ENCODE results near the gene CCDC6. TPM values are rescaled to one million over a fixed set of nuclear protein-coding genes. Genes with fewer than 3 reads are reported as not detected.
"Not testable (repeated sequence)": the region's sequence is repeated elsewhere in the genome, so short reads cannot be mapped to it uniquely, and the experiment has no call there.

CCDC6 gene
- total RNA-seq, 1 experiment from 2014 or later: 22.0 TPM

DNA sequence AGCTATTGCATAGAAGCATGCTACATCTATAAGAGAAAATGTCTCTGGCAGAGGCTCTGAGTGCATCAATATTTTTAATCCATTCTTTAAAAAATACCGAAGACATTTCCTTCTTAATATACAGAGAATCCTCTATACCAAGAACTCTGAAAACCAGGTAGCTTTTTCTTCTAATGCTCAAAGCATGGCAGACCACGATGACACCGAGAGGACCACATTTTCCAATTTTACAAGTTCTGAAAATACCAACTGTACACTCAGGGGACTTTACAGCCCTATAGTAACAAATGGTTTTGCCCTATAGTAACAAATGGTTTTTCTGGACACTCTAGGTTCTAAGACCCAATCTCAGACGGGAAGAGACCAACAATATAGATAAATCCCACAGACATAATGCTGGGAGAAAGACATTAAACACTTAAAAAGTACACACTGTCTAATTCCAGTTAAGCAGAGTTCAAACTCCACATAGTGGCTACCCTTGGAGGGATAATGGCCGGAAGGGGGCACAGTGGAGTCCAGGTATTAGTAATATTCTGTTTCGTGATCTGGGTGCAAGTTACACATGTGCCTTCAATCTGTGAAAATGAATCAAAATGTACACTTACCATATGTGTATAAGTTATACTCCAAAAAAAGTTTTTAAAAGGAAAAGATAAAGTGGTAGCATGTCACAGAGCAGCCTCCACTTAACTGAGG lies 26.2 kb downstream of the CCDC6 start:
- DNase-seq: no peak
- Histone ChIP-seq H3K4me3 (ENCODE audit: insufficient read depth, low read depth, low read length) (no peak overlapping the region), H3K36me3 (replicated peaks; ENCODE audit: control insufficient read depth, insufficient read depth, low read length) (no peaks in the 10 kb centered on the region), H3K27me3 (ENCODE audit: control insufficient read depth, insufficient read depth, low read length) (no peaks in the 10 kb centered on the region)

DNA sequence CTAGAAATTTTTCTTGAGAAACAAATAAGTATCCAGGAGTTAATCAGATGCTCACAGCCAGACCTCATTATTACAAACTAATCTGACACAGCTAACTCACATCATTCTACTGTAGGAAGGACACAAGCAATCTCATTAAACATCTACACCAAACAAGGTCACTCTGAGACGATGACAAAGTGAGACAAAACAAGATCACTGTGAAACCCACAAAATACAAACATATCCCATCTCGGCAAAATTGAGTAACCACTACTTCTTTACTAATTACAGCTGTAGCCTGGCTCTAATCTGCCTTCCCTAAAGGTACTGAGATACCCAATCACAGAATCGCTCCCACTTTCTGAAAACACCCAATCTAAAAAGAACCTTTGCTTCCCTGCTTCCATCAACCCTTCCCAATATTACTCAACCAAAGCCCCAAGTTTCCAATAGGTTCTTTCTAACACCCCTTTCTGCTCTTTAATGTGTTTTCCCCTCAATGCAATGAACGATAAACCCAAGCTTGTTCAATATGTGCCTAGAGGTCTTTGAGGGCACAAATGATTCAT lies 26.9 kb downstream of the CCDC6 start:
- H3K4me3 ChIP-seq (ENCODE audit: insufficient read depth, low read depth, low read length): no peak overlapping the region
- DNase-seq: no peak
- no peaks in the 10 kb centered on the region for H3K36me3 ChIP-seq (replicated peaks; ENCODE audit: control insufficient read depth, insufficient read depth, low read length)
- no peaks in the 10 kb centered on the region for H3K27me3 ChIP-seq (ENCODE audit: control insufficient read depth, insufficient read depth, low read length)

DNA sequence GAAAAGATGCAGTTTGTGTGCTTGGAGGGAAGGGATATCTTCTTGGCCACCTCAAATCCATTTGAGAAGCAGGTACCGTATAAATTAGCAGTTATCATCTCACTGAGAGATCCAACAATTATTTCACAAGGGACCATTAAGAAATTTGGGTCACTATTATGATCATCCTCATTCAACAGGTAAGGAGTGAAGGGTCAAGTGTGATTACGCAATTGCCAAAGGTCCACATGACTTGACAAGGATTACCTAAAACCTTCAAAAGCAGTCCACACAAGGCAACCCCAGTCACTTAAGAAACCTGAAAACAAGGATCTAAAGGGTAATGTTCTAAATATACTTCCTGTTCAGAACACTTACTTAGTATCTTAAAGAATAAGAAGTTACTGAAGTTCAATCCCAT lies 27.4 kb downstream of the CCDC6 start:
- no peak for DNase-seq
- no peaks in the 10 kb centered on the region for H3K36me3 ChIP-seq (replicated peaks; ENCODE audit: control insufficient read depth, insufficient read depth, low read length)
- no peaks in the 10 kb centered on the region for H3K27me3 ChIP-seq (ENCODE audit: control insufficient read depth, insufficient read depth, low read length)
- H3K4me3 ChIP-seq (ENCODE audit: insufficient read depth, low read depth, low read length): no peak overlapping the region

DNA sequence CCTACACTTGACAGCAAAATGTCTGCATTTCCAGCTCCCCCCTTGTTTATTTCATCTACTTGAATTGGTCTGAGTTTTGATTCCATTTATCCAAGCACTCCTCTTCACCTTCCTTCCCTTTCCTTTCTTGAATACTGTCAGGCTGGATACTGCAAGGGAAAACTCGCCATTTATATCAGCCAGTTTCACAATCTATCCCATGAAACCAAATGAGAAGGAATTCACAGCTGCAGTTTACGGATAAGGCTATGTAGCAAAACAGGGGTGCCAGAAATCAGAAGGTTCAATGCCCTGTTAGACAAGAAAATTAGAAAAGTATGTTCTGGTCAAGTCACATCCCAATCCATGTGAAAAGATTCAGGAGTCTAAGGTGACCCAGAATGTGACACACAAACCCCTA lies 28.1 kb downstream of the CCDC6 start:
- no peaks in the 10 kb centered on the region for H3K36me3 ChIP-seq (replicated peaks; ENCODE audit: control insufficient read depth, insufficient read depth, low read length)
- DNase-seq: no peak
- no peak overlapping the region for H3K4me3 ChIP-seq (ENCODE audit: insufficient read depth, low read depth, low read length)
- no peaks in the 10 kb centered on the region for H3K27me3 ChIP-seq (ENCODE audit: control insufficient read depth, insufficient read depth, low read length)

DNA sequence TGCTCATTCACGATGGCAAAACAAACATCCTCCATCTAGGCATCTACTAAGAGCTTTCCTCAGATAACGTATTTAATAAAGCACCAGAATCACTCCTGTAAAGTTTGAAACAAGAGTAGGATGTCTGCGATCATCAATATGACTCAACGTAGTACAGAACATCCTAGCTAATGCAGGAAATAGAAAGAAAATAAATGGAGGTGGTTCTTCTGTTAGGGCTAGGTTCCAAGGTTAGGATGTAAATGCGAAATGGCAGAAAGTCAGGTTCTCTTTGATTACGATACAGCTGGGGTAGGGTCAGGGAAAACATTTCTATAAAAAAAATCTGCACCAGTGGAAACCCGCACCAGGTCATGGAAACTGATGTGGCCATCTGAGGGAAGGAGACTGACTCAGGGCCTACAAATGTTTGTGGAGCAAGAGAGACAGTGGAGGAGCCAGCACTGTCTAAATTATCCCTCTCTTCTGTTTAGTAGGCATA lies 29.1 kb downstream of the CCDC6 start:
- H3K4me3 ChIP-seq (ENCODE audit: insufficient read depth, low read depth, low read length): no peak overlapping the region
- no peaks in the 10 kb centered on the region for H3K27me3 ChIP-seq (ENCODE audit: control insufficient read depth, insufficient read depth, low read length)
- no peak for DNase-seq
- H3K36me3 ChIP-seq (replicated peaks; ENCODE audit: control insufficient read depth, insufficient read depth, low read length): no peaks in the 10 kb centered on the region

DNA sequence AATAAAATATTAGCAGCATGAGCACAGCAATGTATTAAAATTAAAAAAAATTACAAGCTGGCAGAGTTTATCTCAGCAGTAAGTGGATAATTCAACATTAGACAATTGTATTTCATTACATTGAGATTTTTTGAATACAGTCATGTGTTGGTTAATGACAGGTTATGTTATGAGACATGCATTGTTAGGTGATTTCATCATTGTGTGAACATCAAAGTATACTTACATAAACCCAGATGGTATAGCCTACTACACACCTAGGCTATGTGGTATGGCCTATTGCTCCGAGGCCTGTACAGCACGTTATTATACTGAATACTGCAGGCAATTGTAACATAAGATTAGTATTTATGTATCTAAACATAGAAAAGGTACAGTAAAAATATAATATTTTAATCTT lies 29.7 kb downstream of the CCDC6 start:
- H3K36me3 ChIP-seq (replicated peaks; ENCODE audit: control insufficient read depth, insufficient read depth, low read length): no peaks in the 10 kb centered on the region
- no peak overlapping the region for H3K4me3 ChIP-seq (ENCODE audit: insufficient read depth, low read depth, low read length)
- no peak for DNase-seq
- H3K27me3 ChIP-seq (ENCODE audit: control insufficient read depth, insufficient read depth, low read length): no peaks in the 10 kb centered on the region

DNA sequence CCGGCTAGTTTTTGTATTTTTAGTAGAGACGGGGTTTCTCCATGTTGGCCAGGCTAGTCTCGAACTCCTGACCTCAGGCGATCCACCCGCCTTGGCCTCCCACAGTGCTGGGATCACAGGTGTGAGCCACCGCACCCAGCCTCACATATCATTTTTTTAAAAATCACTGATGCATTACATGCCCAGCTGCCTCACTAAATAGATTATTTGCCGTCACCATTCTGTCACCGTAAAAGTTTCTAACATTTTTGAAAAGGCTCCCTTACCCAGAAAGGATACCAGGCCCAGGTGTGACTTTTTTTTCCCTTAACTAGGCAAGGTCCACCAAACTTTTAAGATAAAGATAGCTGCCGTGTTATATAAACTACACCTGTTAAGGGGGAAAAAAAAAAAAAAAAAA lies 30.1 kb downstream of the CCDC6 start:
- DNase-seq; H3K4me3 ChIP-seq (ENCODE audit: insufficient read depth, low read depth, low read length); H3K27me3 ChIP-seq (ENCODE audit: control insufficient read depth, insufficient read depth, low read length); H3K36me3 ChIP-seq (replicated peaks; ENCODE audit: control insufficient read depth, insufficient read depth, low read length): not testable (repeated sequence)

DNA sequence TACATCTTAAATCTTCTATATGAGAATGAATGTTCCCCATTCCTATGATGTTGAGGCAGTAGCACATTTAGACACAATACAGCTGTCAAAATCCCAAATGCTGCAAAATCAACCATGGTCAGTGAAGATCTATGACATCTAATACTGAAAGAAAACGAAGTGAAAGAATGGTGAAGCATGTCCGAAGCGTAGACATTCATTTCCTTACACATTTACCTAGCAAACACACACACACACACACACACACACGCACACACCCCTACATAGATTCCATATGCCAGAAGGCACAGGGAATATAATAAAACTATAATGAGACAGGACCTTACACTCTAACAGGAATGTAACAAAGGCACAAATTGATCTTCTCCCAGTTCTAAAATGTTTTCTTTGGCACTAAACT lies 32.5 kb downstream of the CCDC6 start:
- no peaks in the 10 kb centered on the region for H3K27me3 ChIP-seq (ENCODE audit: control insufficient read depth, insufficient read depth, low read length)
- no peak overlapping the region for H3K4me3 ChIP-seq (ENCODE audit: insufficient read depth, low read depth, low read length)
- no peak for DNase-seq
- H3K36me3 ChIP-seq (replicated peaks; ENCODE audit: control insufficient read depth, insufficient read depth, low read length): no peaks in the 10 kb centered on the region

DNA sequence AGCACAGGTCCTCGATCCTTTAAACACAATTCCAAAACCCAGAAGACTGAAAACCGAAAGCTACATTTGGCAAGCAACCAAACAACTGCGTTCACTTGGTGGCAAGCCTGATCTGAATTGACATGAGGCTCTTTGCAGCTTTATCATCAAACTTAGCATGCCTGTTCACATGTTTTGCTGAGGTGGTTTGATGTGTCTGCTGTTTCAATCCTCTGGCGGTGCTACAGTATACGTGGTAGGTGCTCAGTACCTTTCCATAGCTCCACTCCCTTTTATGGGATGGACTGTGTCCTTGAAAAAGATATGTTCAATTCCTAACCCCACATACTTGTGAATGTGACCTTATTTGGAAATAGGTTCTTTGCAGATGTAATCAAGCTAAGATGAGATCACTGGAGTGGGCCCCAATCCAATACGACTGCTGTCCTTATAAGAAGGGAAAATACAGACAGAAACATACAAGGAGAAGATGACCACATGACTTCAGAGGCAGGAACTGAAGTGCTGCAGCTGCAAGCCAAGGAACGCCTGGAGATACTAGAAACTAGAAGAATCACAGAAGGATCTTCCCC lies 33.4 kb downstream of the CCDC6 start:
- no peaks in the 10 kb centered on the region for H3K27me3 ChIP-seq (ENCODE audit: control insufficient read depth, insufficient read depth, low read length)
- H3K36me3 ChIP-seq (replicated peaks; ENCODE audit: control insufficient read depth, insufficient read depth, low read length): no peaks in the 10 kb centered on the region
- no peak for DNase-seq
- H3K4me3 ChIP-seq (ENCODE audit: insufficient read depth, low read depth, low read length): no peak overlapping the region

DNA sequence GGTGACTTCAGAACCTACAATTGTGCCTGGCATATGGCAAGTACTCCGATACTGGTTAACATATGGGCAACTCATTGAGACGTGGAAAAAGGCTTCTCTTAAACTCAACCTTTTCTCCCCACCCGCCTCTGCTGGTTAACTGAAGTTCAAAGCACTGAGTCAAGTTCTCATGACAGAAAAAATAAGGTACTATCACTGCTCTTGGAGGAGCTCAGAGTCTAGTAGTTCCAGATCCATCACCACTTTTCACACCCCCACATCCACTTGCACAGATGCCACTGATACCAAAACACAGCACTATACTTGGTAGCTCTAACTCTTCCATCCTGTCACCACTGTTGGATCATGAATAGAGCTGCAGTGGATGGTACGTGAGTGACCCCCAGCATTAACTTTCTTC lies 36.2 kb downstream of the CCDC6 start:
- Histone ChIP-seq H3K27me3 (ENCODE audit: control insufficient read depth, insufficient read depth, low read length) (no peaks in the 10 kb centered on the region), H3K4me3 (ENCODE audit: insufficient read depth, low read depth, low read length) (no peak overlapping the region), H3K36me3 (replicated peaks; ENCODE audit: control insufficient read depth, insufficient read depth, low read length) (no peaks in the 10 kb centered on the region)
- no peak for DNase-seq

DNA sequence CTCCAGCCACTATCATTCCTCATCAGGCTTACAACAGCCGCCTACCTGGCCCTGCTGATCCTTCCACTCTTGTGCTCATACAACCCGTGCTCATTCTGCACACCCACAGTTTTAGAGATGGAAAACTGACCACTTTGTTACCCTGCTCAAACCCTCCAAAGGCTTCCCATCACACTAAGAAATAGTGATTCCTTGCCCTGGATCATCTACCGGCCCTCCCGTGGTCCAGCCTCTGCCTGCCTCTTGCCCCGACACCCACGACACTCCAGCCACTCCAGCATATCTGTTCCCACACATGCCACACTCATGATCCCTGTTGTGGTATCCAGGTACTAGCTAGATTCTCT lies 36.8 kb downstream of the CCDC6 start:
- no peak overlapping the region for H3K4me3 ChIP-seq (ENCODE audit: insufficient read depth, low read depth, low read length)
- no peak for DNase-seq
- no peaks in the 10 kb centered on the region for H3K27me3 ChIP-seq (ENCODE audit: control insufficient read depth, insufficient read depth, low read length)
- no peaks in the 10 kb centered on the region for H3K36me3 ChIP-seq (replicated peaks; ENCODE audit: control insufficient read depth, insufficient read depth, low read length)

DNA sequence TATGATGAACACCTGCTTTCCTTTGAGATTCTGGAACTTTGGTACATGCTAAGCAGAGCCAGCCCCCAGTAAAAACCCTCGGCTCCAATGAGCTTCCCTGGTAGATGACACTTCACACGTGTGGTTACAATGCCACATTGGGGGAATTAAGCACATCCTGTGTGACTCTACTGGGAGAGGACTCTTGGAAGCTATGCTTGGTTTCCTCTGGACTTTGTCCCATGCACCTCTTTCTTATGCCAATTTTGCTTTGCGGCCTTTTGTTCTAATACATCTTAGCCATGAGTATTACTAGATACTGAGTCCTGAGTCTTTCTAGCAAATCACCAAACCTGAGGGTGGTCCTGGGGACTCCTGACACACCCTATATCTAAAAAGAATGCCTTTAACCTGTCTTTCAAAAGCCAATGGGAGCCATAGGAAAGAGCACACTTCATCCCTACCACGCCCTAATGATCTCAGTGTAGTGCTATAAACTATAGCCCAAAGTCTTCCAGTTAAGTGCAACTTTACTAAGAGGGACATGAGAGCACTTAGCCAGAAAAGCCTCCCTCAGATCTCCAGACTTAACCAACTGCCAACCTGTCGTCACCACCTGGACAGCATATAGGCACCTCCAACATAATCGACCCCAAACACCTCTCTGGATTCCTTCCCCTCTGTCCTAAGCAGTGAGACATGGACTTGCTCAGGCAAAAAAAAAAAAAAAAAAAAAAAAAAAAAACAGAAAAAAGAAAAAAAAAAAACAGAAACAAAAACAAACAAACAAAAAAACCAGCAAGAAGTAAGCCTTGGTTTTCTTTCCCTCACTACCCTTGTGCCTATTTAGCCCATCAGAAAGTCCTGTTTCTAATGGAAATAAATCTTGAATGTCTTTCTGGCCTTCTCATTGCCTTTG lies 37.4 kb downstream of the CCDC6 start:
- Histone ChIP-seq H3K4me3 (ENCODE audit: insufficient read depth, low read depth, low read length) (no peak overlapping the region), H3K27me3 (ENCODE audit: control insufficient read depth, insufficient read depth, low read length) (no peaks in the 10 kb centered on the region), H3K36me3 (replicated peaks; ENCODE audit: control insufficient read depth, insufficient read depth, low read length) (no peaks in the 10 kb centered on the region)
- no peak for DNase-seq

DNA sequence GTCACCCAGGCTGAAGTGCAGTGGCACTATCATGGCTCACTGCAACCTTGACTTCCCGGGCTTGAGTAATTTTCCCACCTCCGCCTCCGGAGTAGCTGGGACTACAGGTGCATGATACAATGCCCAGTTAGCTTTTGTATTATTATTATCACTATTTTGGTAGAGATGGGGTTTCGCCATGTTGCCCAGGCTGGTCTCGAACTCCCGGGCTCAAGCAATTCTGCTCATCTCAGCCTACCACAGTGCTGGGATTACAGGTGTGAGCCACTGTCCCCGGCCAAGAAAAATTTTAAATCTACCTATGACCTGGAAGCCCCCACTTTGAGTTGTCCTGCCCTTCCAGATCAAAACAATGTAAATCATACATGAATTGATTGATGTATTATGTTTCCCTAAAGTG lies 38.8 kb downstream of the CCDC6 start:
- no peaks in the 10 kb centered on the region for H3K36me3 ChIP-seq (replicated peaks; ENCODE audit: control insufficient read depth, insufficient read depth, low read length)
- DNase-seq: no peak
- H3K4me3 ChIP-seq (ENCODE audit: insufficient read depth, low read depth, low read length): no peak overlapping the region
- H3K27me3 ChIP-seq (ENCODE audit: control insufficient read depth, insufficient read depth, low read length): no peaks in the 10 kb centered on the region

DNA sequence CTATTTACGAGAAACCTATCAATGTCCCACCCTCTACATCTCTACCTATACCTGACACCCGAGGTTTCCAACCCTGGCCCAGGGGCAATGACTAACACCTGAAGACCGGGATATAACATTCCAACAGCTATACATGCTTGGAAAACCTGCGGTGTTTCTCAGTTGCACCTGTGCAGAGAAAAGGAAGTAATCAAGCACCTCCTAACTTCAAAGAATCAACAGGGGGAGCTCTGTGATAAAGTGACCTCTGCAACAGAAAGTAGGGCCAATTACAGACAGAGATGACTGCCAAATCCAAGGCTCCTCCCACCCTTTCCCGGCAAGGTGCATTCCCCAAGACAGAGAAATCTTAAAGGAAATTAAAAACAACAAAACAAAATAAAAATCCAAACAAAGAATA lies 41.3 kb downstream of the CCDC6 start:
- DNase-seq: no peak
- Histone ChIP-seq H3K27me3 (ENCODE audit: control insufficient read depth, insufficient read depth, low read length) (no peaks in the 10 kb centered on the region), H3K36me3 (replicated peaks; ENCODE audit: control insufficient read depth, insufficient read depth, low read length) (no peaks in the 10 kb centered on the region), H3K4me3 (ENCODE audit: insufficient read depth, low read depth, low read length) (no peak overlapping the region)

Data from H7 (cell line).